Mucosa of gallbladder (tissue), 1 donor: ENCODE data around the gene ABCB10. TPM values are rescaled to one million over a fixed set of nuclear protein-coding genes. Genes with fewer than 3 reads are reported as not detected.
"Not testable (repeated sequence)": the region's sequence is repeated elsewhere in the genome, so short reads cannot be mapped to it uniquely, and the experiment has no call there.

Experiments used
- DNase-seq: peaks from one replicate; pipeline ENCODE4 v3.0.0-alpha.2; 2020; ENCODE audit warnings: low spot score
- total RNA-seq: library from RNA; stranded (reverse); gene quantifications from one replicate; pipeline ENCODE4 v1.2.1, GENCODE V29; 2021
- donor health status: DM: no; HTN: no; CAD: no.

Gene ABCB10
- total RNA-seq, 1 donor from 2014 or later: 14.9 TPM

- no peak for DNase-seq
Measured at GRCh38 chr1:229572286-229572685, 13.8 kb upstream of the ABCB10 start.

- peak; percentile 18 for DNase-seq
Measured at GRCh38 chr1:229570891-229571516, 12.5 kb upstream of the ABCB10 start.

- no peak for DNase-seq
Measured at GRCh38 chr1:229570305-229570704, 11.8 kb upstream of the ABCB10 start.

- no peak for DNase-seq
Measured at GRCh38 chr1:229567109-229567868, 8.8 kb upstream of the ABCB10 start.

- peak; percentile 24 for DNase-seq
Measured at GRCh38 chr1:229563701-229564100, 5.2 kb upstream of the ABCB10 start.

GRCh38 chr1:229563241-229563640, 4.7 kb upstream of the ABCB10 start:
- DNase-seq: no peak

- DNase-seq: no peak
Measured at GRCh38 chr1:229562686-229563085, 4.2 kb upstream of the ABCB10 start.

- no peak for DNase-seq
Measured at GRCh38 chr1:229561141-229561540, 2.6 kb upstream of the ABCB10 start.

GRCh38 chr1:229560124-229560523, 1.6 kb upstream of the ABCB10 start:
- DNase-seq: not testable (repeated sequence)

- not testable (repeated sequence) for DNase-seq
Measured at GRCh38 chr1:229559336-229559801, 862 bp upstream of the ABCB10 start.

GRCh38 chr1:229557913-229558414, 543 bp downstream of the ABCB10 start:
- peak; percentile 12 for DNase-seq

GRCh38 chr1:229557200-229557850, 1.2 kb downstream of the ABCB10 start:
- no peak for DNase-seq

- DNase-seq: no peak
Measured at GRCh38 chr1:229554886-229555621, 3.5 kb downstream of the ABCB10 start.

GRCh38 chr1:229553621-229554130, 4.8 kb downstream of the ABCB10 start:
- no peak for DNase-seq

GRCh38 chr1:229552732-229553131, 5.8 kb downstream of the ABCB10 start:
- no peak for DNase-seq

GRCh38 chr1:229550812-229551567, 7.5 kb downstream of the ABCB10 start:
- no peak for DNase-seq

GRCh38 chr1:229547542-229547941, 11.0 kb downstream of the ABCB10 start:
- no peak for DNase-seq

GRCh38 chr1:229544587-229544986, 13.9 kb downstream of the ABCB10 start:
- DNase-seq: no peak

GRCh38 chr1:229539863-229540506, 18.5 kb downstream of the ABCB10 start:
- DNase-seq: no peak

GRCh38 chr1:229538945-229539344, 19.6 kb downstream of the ABCB10 start:
- no peak for DNase-seq
